HepG2 (cell line): ENCODE results near the gene ORC2. TPM values are rescaled to one million over a fixed set of nuclear protein-coding genes. Genes with fewer than 3 reads are reported as not detected.

Experiments used
- BCLAF1 ChIP-seq: fragments of 450-650 bp; IDR thresholded peaks from 2 replicates; pipeline ENCODE4 v1.6.1; 2017; ENCODE audit warnings: mild to moderate bottlenecking
- BRF2 ChIP-seq: sonication (generic); formaldehyde crosslinking; IDR thresholded peaks from 2 replicates; pipeline ENCODE4 v1.8.1; 2022; ENCODE audit warnings: mild to moderate bottlenecking, missing genetic modification reagents
- DR1 ChIP-seq: sonication (generic); formaldehyde crosslinking; IDR thresholded peaks from 2 replicates; pipeline ENCODE4 v1.8.0; 2021; ENCODE audit warnings: mild to moderate bottlenecking, missing genetic modification reagents, inconsistent platforms
- HDAC6 ChIP-seq: fragments of 200-600 bp; sonication (generic); IDR thresholded peaks from 2 replicates; pipeline ENCODE4 v1.7.0; 2017; ENCODE audit warnings: mild to moderate bottlenecking, antibody characterized with exemption, low read length, low read depth
- IRF2 ChIP-seq: IDR thresholded peaks from 2 replicates; pipeline ENCODE4 v1.6.1; 2018; ENCODE audit warnings: missing genetic modification reagents, missing compliant biosample characterization
- LCORL ChIP-seq, 2 experiments: fragments of 450-650 bp in 1 of 2; sonication (generic) in 1 of 2; formaldehyde crosslinking in 1 of 2; IDR thresholded peaks; 2 replicates each; pipeline versions ENCODE4 v1.5.0 to v1.6.1; 2017 to 2020; ENCODE audit warnings: antibody characterized with exemption in 1 of 2, missing genetic modification reagents in 1 of 2
- MAZ ChIP-seq, 2 experiments: sonication (generic) in 1 of 2; formaldehyde crosslinking in 1 of 2; IDR thresholded peaks; 2 replicates each; pipeline versions ENCODE4 v1.5.0 to v1.6.1; 2012 to 2020; ENCODE audit warnings: low read depth in 2 of 2, mild to moderate bottlenecking in 2 of 2, borderline replicate concordance in 1 of 2, improper control_type of control experiment in 1 of 2, low read length in 1 of 2, missing genetic modification reagents in 1 of 2, moderate library complexity in 1 of 2
- NRL ChIP-seq: sonication (generic); formaldehyde crosslinking; IDR thresholded peaks from 2 replicates; pipeline ENCODE4 v1.5.0; 2020; ENCODE audit warnings: missing genetic modification reagents, mild to moderate bottlenecking, moderate library complexity, borderline replicate concordance
- RFXAP ChIP-seq: sonication (generic); formaldehyde crosslinking; IDR thresholded peaks from 2 replicates; pipeline ENCODE4 v1.4.0; 2020; ENCODE audit warnings: missing genetic modification reagents, borderline replicate concordance
- SP2 ChIP-seq: sonication (generic); formaldehyde crosslinking; IDR thresholded peaks from 2 replicates; pipeline ENCODE4 v1.5.1; 2020; ENCODE audit warnings: mild to moderate bottlenecking, missing genetic modification reagents
- SSRP1 ChIP-seq: IDR thresholded peaks from 2 replicates; pipeline ENCODE4 v1.6.1; 2016; ENCODE audit warnings: control low read depth
- TEF ChIP-seq: sonication (generic); formaldehyde crosslinking; IDR thresholded peaks from 2 replicates; pipeline ENCODE4 v1.5.0; 2020; ENCODE audit warnings: missing genetic modification reagents
- ZBTB20 ChIP-seq: sonication (generic); formaldehyde crosslinking; IDR thresholded peaks from 2 replicates; pipeline ENCODE4 v1.8.1; 2023; ENCODE audit warnings: missing genetic modification reagents, low read depth, mild to moderate bottlenecking, borderline replicate concordance
- ZBTB8A ChIP-seq: sonication (generic); formaldehyde crosslinking; IDR thresholded peaks from 2 replicates; pipeline ENCODE4 v1.4.0; 2020; ENCODE audit warnings: mild to moderate bottlenecking, low read depth, missing genetic modification reagents, borderline replicate concordance
- ZNF180 ChIP-seq: sonication (generic); formaldehyde crosslinking; IDR thresholded peaks from 2 replicates; pipeline ENCODE4 v1.4.0; 2020; ENCODE audit warnings: low read depth, missing genetic modification reagents, borderline replicate concordance
- ZNF276 ChIP-seq: sonication (generic); formaldehyde crosslinking; IDR thresholded peaks from 2 replicates; pipeline ENCODE4 v1.4.0; 2020; ENCODE audit warnings: mild to moderate bottlenecking, low read depth, missing genetic modification reagents
- ZNF30 ChIP-seq: sonication (generic); formaldehyde crosslinking; IDR thresholded peaks from 2 replicates; pipeline ENCODE4 v1.5.0; 2020; ENCODE audit warnings: mild to moderate bottlenecking, missing genetic modification reagents
- ZNF335 ChIP-seq: sonication (generic); formaldehyde crosslinking; IDR thresholded peaks from 2 replicates; pipeline ENCODE4 v1.4.0; 2020; ENCODE audit warnings: missing genetic modification reagents
- ZNF720 ChIP-seq: sonication (generic); formaldehyde crosslinking; IDR thresholded peaks from 2 replicates; pipeline ENCODE4 v1.4.0; 2020; ENCODE audit warnings: missing genetic modification reagents
- ZNF782 ChIP-seq: sonication (generic); formaldehyde crosslinking; IDR thresholded peaks from 2 replicates; pipeline ENCODE4 v1.4.0; 2020; ENCODE audit warnings: missing genetic modification reagents, mild to moderate bottlenecking, borderline replicate concordance
- ZNF850 ChIP-seq: sonication (generic); formaldehyde crosslinking; conservative IDR thresholded peaks from 2 replicates; pipeline ENCODE4 v1.9.0; 2021; ENCODE audit warnings: mild to moderate bottlenecking, missing genetic modification reagents
- polyA plus RNA-seq, 8 experiments: library from polyadenylated mRNA; depleted of rRNA in 3 of 8; stranded (reverse) in 7 of 8; unstranded in 1 of 8; fragments of >200 nt; fragmentation: Illumina TruSeq in 4 of 8; extraction: Trizol in 4 of 8; gene quantifications; 2 replicates each; pipeline versions ENCODE4 v1.2.1 to v1.2.3, GENCODE V29; 2011 to 2016; ENCODE audit warnings: low read depth in 4 of 8, missing spikeins in 1 of 8, mixed read lengths in 1 of 8; ENCODE audit not compliant: insufficient read depth in 1 of 8
- total RNA-seq, 5 experiments: library from RNA; depleted of rRNA; stranded (reverse); fragments of >200 nt; fragmentation: Illumina TruSeq; extraction: Trizol; gene quantifications; 2 replicates each; pipeline ENCODE4 v1.2.3, GENCODE V29; 2016; ENCODE audit warnings: low read depth in 1 of 5

The ORC2 gene
- total and polyA plus RNA-seq, 2 of the 13 experiments (the other 11 are each of a cell fraction or from before 2014, with no cell fraction given) = 19.3 to 73.5 TPM

GRCh38 chr2:200888704-200889625 lies 74.5 kb downstream of the ORC2 start, which contains the start of the genes NIF3L1 and PPIL3 (continued):
- TF ChIP-seq ZNF276 (CRISPR knock-in tag) (no peak), NRL (CRISPR knock-in tag) (no peak), TEF (CRISPR knock-in tag) (peak; percentile 79; the same call in 1 of the 2 replicates), SSRP1 (peak; percentile 18), ZNF335 (CRISPR knock-in tag) (peak; percentile 62; the same call in 1 of the 2 replicates), ZNF850 (CRISPR knock-in tag) (no peak), DR1 (peak; percentile 72; the same call in 1 of the 2 replicates), HDAC6 (no peak), BRF2 (CRISPR knock-in tag) (no peak), SP2 (peak; percentile 76), ZBTB20 (CRISPR knock-in tag) (no peak), ZNF30 (no peak), ZNF180 (CRISPR knock-in tag) (no peak; the same call in 1 of the 2 replicates), IRF2 (CRISPR knock-in tag) (peak; percentile 92), RFXAP (CRISPR knock-in tag) (peak; percentile 90), ZNF782 (CRISPR knock-in tag) (peak; percentile 45; the same call in 1 of the 2 replicates), ZBTB8A (CRISPR knock-in tag) (no peak), MAZ (IDR thresholded peaks at IDR 0.05; ENCODE audit: borderline replicate concordance, low read depth, low read length) (peak; percentile 75; the same call in 1 of the 2 replicates), MAZ (CRISPR knock-in tag; IDR thresholded peaks at IDR 0.05; ENCODE audit: low read depth) (0 out of 2 replicates have a peak, but pooled peaks have one; percentile 30), LCORL (IDR thresholded peaks at IDR 0.05) (no peak), LCORL (CRISPR knock-in tag; IDR thresholded peaks at IDR 0.05) (peak; percentile 53; the same call in 1 of the 2 replicates), ZNF720 (no peak), BCLAF1 (no peak)
